B cell (primary cell): ENCODE results near the gene SELENOI. TPM values are rescaled to one million over a fixed set of nuclear protein-coding genes. Genes with fewer than 3 reads are reported as not detected.

Source experiments
- ATAC-seq: fragments of 200-7000 bp; cut with Tn5 transposase; one replicate; pipeline ENCODE4 v1.10.0; 2021; ENCODE audit warnings: low read depth, mild to moderate bottlenecking, moderate number of reproducible peaks, moderate library complexity
- CTCF ChIA-PET: fragments of 350-600 bp; sonication (Branson Sonifier 250); formaldehyde crosslinking; loops from one replicate; lab custom pipeline; 2021; ENCODE audit warnings: antibody characterized with exemption, inconsistent platforms; lab: Charles Lee
- POLR2A ChIA-PET: fragments of 350-600 bp; sonication (Branson Sonifier 250); formaldehyde crosslinking; loops from one replicate; lab custom pipeline; 2021; ENCODE audit warnings: antibody characterized with exemption; lab: Charles Lee
- DNase-seq: peaks from one replicate; pipeline ENCODE4 v3.0.0; 2013
- H2AFZ ChIP-seq: 2 replicates; pipeline ENCODE4 v1.6.1; 2012; ENCODE audit warnings: mild to moderate bottlenecking, low read depth, low read length; ENCODE audit not compliant: insufficient read depth, poor library complexity, severe bottlenecking
- H3K27ac ChIP-seq, 2 donors: 1 replicate in 1 of 2; 2 replicates in 1 of 2; pipeline ENCODE4 v1.5.1; 2012 to 2013; ENCODE audit warnings: low read length in 2 of 2, mild to moderate bottlenecking in 2 of 2, moderate library complexity in 1 of 2
- H3K27me3 ChIP-seq, 4 experiments: fragments of 200-600 bp in 1 of 4; sonication (generic) in 1 of 4; replicated peaks in 1 of 4; 1 replicate in 2 of 4; 2 replicates in 2 of 4; pipeline versions ENCODE4 v1.6.1 to v1.7.0; 2013 to 2016; ENCODE audit warnings: low read length in 3 of 4, mild to moderate bottlenecking in 2 of 4, mixed read lengths in 1 of 4, moderate library complexity in 1 of 4; ENCODE audit not compliant: insufficient read depth in 4 of 4, control insufficient read depth in 3 of 4; ENCODE audit errors: control extremely low read depth in 1 of 4
- H3K36me3 ChIP-seq, 2 experiments: replicated peaks in 1 of 2; 1 replicate in 1 of 2; 2 replicates in 1 of 2; pipeline versions ENCODE4 v1.6.1 to v1.7.1; 2013; ENCODE audit warnings: low read length in 1 of 2; ENCODE audit not compliant: insufficient read depth in 2 of 2, control insufficient read depth in 1 of 2; ENCODE audit errors: control extremely low read depth in 1 of 2, extremely low read depth in 1 of 2
- H3K4me1 ChIP-seq, 2 donors: fragments of 200-600 bp in 1 of 2; sonication (generic) in 1 of 2; 1 replicate in 1 of 2; 2 replicates in 1 of 2; pipeline versions ENCODE4 v1.5.1 to v1.6.1; 2013 to 2017; ENCODE audit warnings: low read length in 2 of 2; ENCODE audit not compliant: control insufficient read depth in 2 of 2, insufficient read depth in 2 of 2
- H3K4me2 ChIP-seq: replicated peaks from 2 replicates; pipeline ENCODE3; 2012; ENCODE audit warnings: mild to moderate bottlenecking, low read depth, low read length; ENCODE audit not compliant: poor library complexity, severe bottlenecking
- H3K4me3 ChIP-seq, 5 experiments: fragments of 200-600 bp in 1 of 5; sonication (generic) in 1 of 5; 1 replicate in 3 of 5; 2 replicates in 2 of 5; pipeline versions ENCODE4 v1.5.1 to v1.7.0; 2011 to 2016; ENCODE audit warnings: low read length in 4 of 5, mild to moderate bottlenecking in 4 of 5, low read depth in 2 of 5, control low read depth in 1 of 5, moderate library complexity in 1 of 5; ENCODE audit not compliant: insufficient read depth in 1 of 5; ENCODE audit errors: control extremely low read depth in 1 of 5, extremely low read depth in 1 of 5
- H3K79me2 ChIP-seq: fragments of 200-600 bp; sonication (generic); one replicate; pipeline ENCODE4 v1.6.0; 2016; ENCODE audit warnings: low read length; ENCODE audit not compliant: control insufficient read depth, insufficient read depth
- H3K9ac ChIP-seq: fragments of 200-600 bp; sonication (generic); 2 replicates; pipeline ENCODE4 v1.6.1; 2017; ENCODE audit warnings: mild to moderate bottlenecking, low read length, moderate library complexity
- H3K9me3 ChIP-seq, 3 donors: one replicate each; pipeline versions ENCODE4 v1.6.1 to v1.7.1; 2013; ENCODE audit warnings: low read length in 2 of 3; ENCODE audit not compliant: control insufficient read depth in 2 of 3, insufficient read depth in 1 of 3; ENCODE audit errors: control extremely low read depth in 1 of 3
- H4K20me1 ChIP-seq: 2 replicates; pipeline ENCODE4 v1.6.0; 2012; ENCODE audit warnings: mild to moderate bottlenecking, low read length; ENCODE audit not compliant: insufficient read depth, control insufficient read depth, poor library complexity, severe bottlenecking
- H3K27ac Mint-ChIP-seq: one replicate; pipeline ENCODE4 v1.8.0; 2021; ENCODE audit warnings: mixed read lengths
- H3K27me3 Mint-ChIP-seq: one replicate; pipeline ENCODE4 v1.8.0; 2021; ENCODE audit warnings: mixed read lengths
- H3K4me1 Mint-ChIP-seq: one replicate; pipeline ENCODE4 v1.8.0; 2021; ENCODE audit warnings: mixed read lengths
- H3K4me3 Mint-ChIP-seq: one replicate; pipeline ENCODE4 v1.8.0; 2021; ENCODE audit warnings: mixed read lengths
- H3K9me3 Mint-ChIP-seq: one replicate; pipeline ENCODE4 v1.8.0; 2022; ENCODE audit warnings: mixed read lengths; ENCODE audit not compliant: insufficient read depth
- CTCF ChIP-seq: fragments of 200-600 bp; IDR thresholded peaks from one replicate; pipeline ENCODE4 v1.8.0; 2022; ENCODE audit warnings: antibody characterized with exemption, mild to moderate bottlenecking
- EZH2 ChIP-seq: IDR thresholded peaks from 2 replicates; pipeline ENCODE4 v1.6.1; 2012; ENCODE audit warnings: borderline replicate concordance, low read depth, mild to moderate bottlenecking, moderate library complexity, low read length; ENCODE audit not compliant: insufficient read depth, poor library complexity, severe bottlenecking
- WGBS: methylation state at CpG from one replicate; pipeline ENCODE4 v1.1.5; 2013; ENCODE audit warnings: missing lambda C conversion rate; ENCODE audit not compliant: insufficient coverage; 5-methylcytosine and 5-hydroxymethylcytosine counted together
- intact Hi-C: fragments of 100-400 bp; cut with micrococcal nuclease; formaldehyde crosslinking; loops from one replicate; pipeline ENCODE4 v1.10.0; 2022
- polyA plus RNA-seq: library from polyadenylated mRNA; depleted of rRNA; stranded (reverse); fragments of >200 nt; gene quantifications from 2 replicates; pipeline ENCODE4 v1.2.3, GENCODE V29; 2012
- total RNA-seq, 2 donors: library from RNA; stranded (reverse); fragments of 120-200 nt in 1 of 2; gene quantifications; 1 replicate in 1 of 2; 2 replicates in 1 of 2; pipeline versions ENCODE4 v1.2.3 to v1.2.4, GENCODE V29; 2013 to 2022

Gene SELENOI
- total and polyA plus RNA-seq, 2 donors (not counting 1 experiment from before 2014, with no cell fraction given) = 3.4 to 20.1 TPM

GRCh38 chr2:26382564-26382963 lies 36.6 kb downstream of the SELENOI start:
- H3K4me1 Mint-ChIP-seq = no peaks in the 10 kb centered on the region
- intact Hi-C loops = no loop called here
- ChIA-PET POLR2A (no interaction called here), CTCF (interaction anchor here (1.2 kb wide), 1 partner anchor 52 kb away, joined by 4 read pairs; no protein-coding TSS in a partner anchor)
- ATAC-seq = no peak
- Histone ChIP-seq H4K20me1 (no peaks in the 10 kb centered on the region), H3K27ac (no peak overlapping the region), H2AFZ (no peak overlapping the region), H3K4me1 (no peaks in the 10 kb centered on the region), H3K36me3 (peaks cover 9 to 22% of the 10 kb centered on the region in 2 experiments), H3K4me3 (no peak overlapping the region), H3K4me2 (no peak overlapping the region), H3K9ac (no peak overlapping the region), H3K9me3 (no peaks in the 10 kb centered on the region), H3K79me2 (no peaks in the 10 kb centered on the region), H3K27me3 (no peaks in the 10 kb centered on the region)
- no peak overlapping the region for H3K4me3 Mint-ChIP-seq
- H3K9me3 Mint-ChIP-seq = no peaks in the 10 kb centered on the region
- no peaks in the 10 kb centered on the region for H3K27me3 Mint-ChIP-seq
- WGBS = 100% methylated on average over 1 of the region's 3 CpGs
- no peak for DNase-seq
- H3K27ac Mint-ChIP-seq = no peak overlapping the region
- TF ChIP-seq EZH2 = no peak
- no peak for TF ChIP-seq CTCF

- TF ChIP-seq EZH2 (no peak), CTCF (no peak)
- CTCF ChIA-PET = no interaction called here
- Histone ChIP-seq H3K4me1 (no peaks in the 10 kb centered on the region), H3K27me3 (no peaks in the 10 kb centered on the region), H4K20me1 (no peaks in the 10 kb centered on the region), H2AFZ (no peak overlapping the region), H3K9me3 (no peaks in the 10 kb centered on the region), H3K79me2 (no peaks in the 10 kb centered on the region), H3K9ac (no peak overlapping the region), H3K4me3 (no peak overlapping the region), H3K27ac (no peak overlapping the region), H3K36me3 (peaks cover 8 to 24% of the 10 kb centered on the region in 2 experiments), H3K4me2 (no peak overlapping the region)
- no peak overlapping the region for H3K4me3 Mint-ChIP-seq
- no peaks in the 10 kb centered on the region for H3K9me3 Mint-ChIP-seq
- no peak for DNase-seq
- intact Hi-C loops = no loop called here
- H3K27ac Mint-ChIP-seq = no peak overlapping the region
- 100% methylated on average over 2 of the region's 9 CpGs for WGBS
- H3K4me1 Mint-ChIP-seq = no peaks in the 10 kb centered on the region
- H3K27me3 Mint-ChIP-seq = no peaks in the 10 kb centered on the region
- ATAC-seq = no peak
- POLR2A ChIA-PET = no interaction called here
These were observed 38.2 kb downstream of the SELENOI start for GRCh38 chr2:26384183-26384582.
